Esophagus mucosa (tissue), 1 donor: ENCODE results near the gene CD300LG. TPM values are rescaled to one million over a fixed set of nuclear protein-coding genes. Genes with fewer than 3 reads are reported as not detected.
"Not testable (repeated sequence)": the region's sequence is repeated elsewhere in the genome, so short reads cannot be mapped to it uniquely, and the experiment has no call there.

ENCODE experiments used
- ATAC-seq: fragments of 200-7000 bp; cut with Tn5 transposase; one replicate; pipeline ENCODE4 v1.9.1; 2020
- total RNA-seq: library from RNA; stranded (reverse); gene quantifications from one replicate; pipeline ENCODE4 v1.2.4, GENCODE V29; 2023
- donor health status: DM: yes; HTN: yes; CAD: no.

CD300LG gene
- total RNA-seq, 1 donor from 2014 or later: 0.28 TPM

- no peak for ATAC-seq
Observed at GRCh38 chr17:43826206-43826605, 20.8 kb upstream of the CD300LG start.

GRCh38 chr17:43827596-43827995 lies 19.4 kb upstream of the CD300LG start:
- ATAC-seq: no peak

- no peak for ATAC-seq
Observed at GRCh38 chr17:43829738-43830137, 17.2 kb upstream of the CD300LG start.

- ATAC-seq: no peak
Observed at GRCh38 chr17:43830510-43831140, 16.4 kb upstream of the CD300LG start.

- ATAC-seq: no peak
Observed at GRCh38 chr17:43831633-43832032, 15.3 kb upstream of the CD300LG start.

GRCh38 chr17:43832168-43832975 lies 14.6 kb upstream of the CD300LG start:
- ATAC-seq: peak; percentile 72

GRCh38 chr17:43832976-43833829 lies 13.8 kb upstream of the CD300LG start, which contains the start of gene MPP3:
Gene MPP3, minus strand, starts transcription at chr17:43833146. Its CDS starts 1,240 bp downstream, at chr17:43831906.
- ATAC-seq: peak; percentile 94

- ATAC-seq: no peak
Observed at GRCh38 chr17:43834106-43834505, 12.9 kb upstream of the CD300LG start.

- ATAC-seq: peak; percentile 88
Observed at GRCh38 chr17:43839670-43840108, 7.3 kb upstream of the CD300LG start.

GRCh38 chr17:43840814-43841213 lies 6.2 kb upstream of the CD300LG start:
- ATAC-seq: no peak

GRCh38 chr17:43841282-43841681 lies 5.7 kb upstream of the CD300LG start:
- ATAC-seq: no peak

- ATAC-seq: not testable (repeated sequence)
Observed at GRCh38 chr17:43842091-43842974, 4.6 kb upstream of the CD300LG start.

- no peak for ATAC-seq
Observed at GRCh38 chr17:43842975-43843325, 4.0 kb upstream of the CD300LG start.

GRCh38 chr17:43844241-43844640 lies 2.7 kb upstream of the CD300LG start:
- no peak for ATAC-seq

GRCh38 chr17:43845766-43846165 lies 1.2 kb upstream of the CD300LG start:
- no peak for ATAC-seq

GRCh38 chr17:43846221-43846712 lies 709 bp upstream of the CD300LG start:
- ATAC-seq: peak; percentile 95

GRCh38 chr17:43848601-43849000 lies 1.6 kb downstream of the CD300LG start:
- ATAC-seq: no peak

- no peak for ATAC-seq
Observed at GRCh38 chr17:43849116-43849515, 2.1 kb downstream of the CD300LG start.

- ATAC-seq: no peak
Observed at GRCh38 chr17:43852571-43852970, 5.6 kb downstream of the CD300LG start.

GRCh38 chr17:43853546-43853945 lies 6.6 kb downstream of the CD300LG start:
- ATAC-seq: no peak

GRCh38 chr17:43854498-43854897 lies 7.5 kb downstream of the CD300LG start:
- no peak for ATAC-seq

GRCh38 chr17:43855061-43855460 lies 8.1 kb downstream of the CD300LG start:
- no peak for ATAC-seq
